ENCODE measurements around the gene FAM3A. TPM values are rescaled to one million over a fixed set of nuclear protein-coding genes. Genes with fewer than 3 reads are reported as not detected.

The FAM3A gene
- total and polyA plus RNA-seq, 2 of the 8 experiments (the other 6 are each of a cell fraction or from before 2014, with no cell fraction given) = 16.2 to 18.6 TPM

DNA sequence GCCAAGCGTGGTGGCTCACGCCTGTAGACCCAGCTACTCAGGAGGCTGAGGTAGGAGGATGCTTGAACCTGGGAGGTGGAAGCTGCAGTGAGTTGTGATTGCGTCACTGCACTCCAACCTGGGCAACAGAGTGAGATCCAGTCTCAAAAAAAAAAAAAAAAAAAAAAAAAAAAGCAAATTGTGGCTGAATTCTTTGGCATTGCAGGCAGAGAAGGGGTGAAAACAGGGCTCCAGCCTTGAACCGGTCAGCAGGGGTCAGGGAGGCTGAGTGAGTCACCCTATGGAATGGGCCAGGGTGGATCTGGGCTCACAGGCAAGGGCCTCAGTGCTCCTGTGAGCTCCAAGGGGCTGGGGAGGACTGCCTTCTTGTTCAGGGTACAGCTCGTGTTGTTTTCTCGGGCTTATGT, 13.2 kb upstream of the FAM3A start:
- Histone ChIP-seq H3K23ac (ENCODE audit: insufficient read length) (no peak overlapping the region), H3K56ac (replicated peaks; ENCODE audit: insufficient read length, low read depth, low read length) (no peak overlapping the region), H2BK5ac (ENCODE audit: low read depth, low read length) (no peak overlapping the region), H4K20me1 (replicated peaks in 1 of 2; ENCODE audit: control insufficient read depth in 1 of 2, insufficient read depth in 2 of 2, low read length in 2 of 2) (peaks cover 2 to 7% of the 10 kb centered on the region in 2 experiments), H2AK5ac (ENCODE audit: low read depth, low read length) (no peak overlapping the region), H2BK15ac (ENCODE audit: low read length) (no peak overlapping the region), H3K18ac (ENCODE audit: extremely low read depth, low read length) (no peak overlapping the region), H3K4ac (replicated peaks; ENCODE audit: insufficient read length, low read depth, low read length) (no peak overlapping the region), H3K27ac (ENCODE audit: low read depth, low read length) (no peak overlapping the region), H3K14ac (ENCODE audit: insufficient read length) (no peak overlapping the region), H4K8ac (ENCODE audit: extremely low read depth, insufficient read depth, low read length) (no peak overlapping the region), H4K91ac (replicated peaks; ENCODE audit: insufficient read length, low read length) (no peak overlapping the region), H3K4me1 (replicated peaks in 1 of 4; ENCODE audit: control insufficient read depth in 3 of 4, insufficient read depth in 4 of 4, low read length in 3 of 4) (0 out of 7 replicates have a peak, but pooled peaks cover 0 to 3% (median 0%) of the 10 kb centered on the region in 4 experiments), H3K36me3 (ENCODE audit: control insufficient read depth in 2 of 4, insufficient read depth in 4 of 4, low read length in 3 of 4) (peaks cover 5 to 20% (median 14%) of the 10 kb centered on the region in 4 experiments; a peak in 7 of 8 replicates), H2BK20ac (ENCODE audit: low read length) (no peak overlapping the region), H3K4me3 (ENCODE audit: extremely low read depth in 1 of 4, insufficient read depth in 2 of 4, low read depth in 3 of 4, low read length in 4 of 4) (no peak overlapping the region), H3K27me3 (replicated peaks in 1 of 4; ENCODE audit: control insufficient read depth in 3 of 4, extremely low read depth in 1 of 4, insufficient read depth in 3 of 4, low read length in 3 of 4) (peaks cover 0 to 6% (median 2%) of the 10 kb centered on the region in 4 experiments; a peak in 4 of 7 replicates), H2AFZ (ENCODE audit: low read length) (no peak overlapping the region), H3K23me2 (ENCODE audit: low read depth, low read length) (peaks cover 2% of the 10 kb centered on the region; the same call in 1 of the 2 replicates), H3K79me2 (ENCODE audit: control insufficient read depth in 1 of 2, insufficient read depth in 2 of 2, low read length in 2 of 2) (no peaks in the 10 kb centered on the region), H3K9me3 (ENCODE audit: insufficient read depth in 2 of 2, low read depth in 1 of 2, low read length in 1 of 2) (no peaks in the 10 kb centered on the region), H3K79me1 (ENCODE audit: low read depth, low read length) (no peaks in the 10 kb centered on the region), H2BK120ac (replicated peaks; ENCODE audit: low read depth, low read length) (no peak overlapping the region), H3K9ac (replicated peaks in 1 of 4; ENCODE audit: extremely low read depth in 1 of 4, low read depth in 3 of 4, low read length in 3 of 4) (no peak overlapping the region), H4K5ac (ENCODE audit: insufficient read length, low read depth, low read length) (no peak overlapping the region), H3K4me2 (ENCODE audit: insufficient read depth in 1 of 2, low read depth in 2 of 2, low read length in 2 of 2) (no peak overlapping the region), H2BK12ac (ENCODE audit: low read depth, low read length) (no peak overlapping the region)
- no peak for DNase-seq (ENCODE audit: low read depth in 1 of 2, low spot score in 2 of 2)
- no peak for FAIRE-seq
- CTCF ChIA-PET (ENCODE audit: partially characterized antibody) = interaction anchor here (1.1 kb wide), 2 partner anchors 13 to 131 kb away, joined by 3 read pairs; partner anchors contain the start of genes FAM3A and RPL10
- 100% methylated on average over 2 of the region's 6 CpGs; no CpG with 5 or more reads in 1 of the 2 experiments for WGBS, 2 experiments (ENCODE audit: extremely low coverage in 1 of 2, insufficient coverage in 1 of 2, insufficient read length in 1 of 2, insufficient replicate concordance in 2 of 2, low coverage in 1 of 2, low lambda C conversion rate in 2 of 2, missing lambda C conversion rate in 1 of 2)
- POLR2A ChIA-PET (ENCODE audit: partially characterized antibody) = interaction anchor here (1.0 to 1.1 kb wide), 4 partner anchors 39 to 129 kb away, joined by 3 read pairs; partner anchors contain the start of gene SLC10A3
- TF ChIP-seq RAD21 (IDR thresholded peaks at IDR 0.05 in 1 of 2, conservative IDR thresholded peaks at IDR 0.05 in 1 of 2; ENCODE audit: low read depth in 2 of 2, low read length in 2 of 2) = no peak
- TF ChIP-seq CHD1 (IDR thresholded peaks at IDR 0.05; ENCODE audit: low read depth, low read length) = no peak
- TF ChIP-seq, protein P1, sequence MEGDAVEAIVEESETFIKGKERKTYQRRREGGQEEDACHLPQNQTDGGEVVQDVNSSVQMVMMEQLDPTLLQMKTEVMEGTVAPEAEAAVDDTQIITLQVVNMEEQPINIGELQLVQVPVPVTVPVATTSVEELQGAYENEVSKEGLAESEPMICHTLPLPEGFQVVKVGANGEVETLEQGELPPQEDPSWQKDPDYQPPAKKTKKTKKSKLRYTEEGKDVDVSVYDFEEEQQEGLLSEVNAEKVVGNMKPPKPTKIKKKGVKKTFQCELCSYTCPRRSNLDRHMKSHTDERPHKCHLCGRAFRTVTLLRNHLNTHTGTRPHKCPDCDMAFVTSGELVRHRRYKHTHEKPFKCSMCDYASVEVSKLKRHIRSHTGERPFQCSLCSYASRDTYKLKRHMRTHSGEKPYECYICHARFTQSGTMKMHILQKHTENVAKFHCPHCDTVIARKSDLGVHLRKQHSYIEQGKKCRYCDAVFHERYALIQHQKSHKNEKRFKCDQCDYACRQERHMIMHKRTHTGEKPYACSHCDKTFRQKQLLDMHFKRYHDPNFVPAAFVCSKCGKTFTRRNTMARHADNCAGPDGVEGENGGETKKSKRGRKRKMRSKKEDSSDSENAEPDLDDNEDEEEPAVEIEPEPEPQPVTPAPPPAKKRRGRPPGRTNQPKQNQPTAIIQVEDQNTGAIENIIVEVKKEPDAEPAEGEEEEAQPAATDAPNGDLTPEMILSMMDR (IDR thresholded peaks at IDR 0.05; ENCODE audit: control extremely low read depth in 1 of 3, insufficient read depth in 1 of 3, low read depth in 1 of 3, low read length in 3 of 3) = no peak
- TF ChIP-seq SAP30 (IDR thresholded peaks at IDR 0.05; ENCODE audit: insufficient read depth, insufficient replicate concordance, low read length) = no peak
- TF ChIP-seq SRF (IDR thresholded peaks at IDR 0.05; ENCODE audit: low read depth, low read length) = no peak
- TF ChIP-seq GABPA (IDR thresholded peaks at IDR 0.05; ENCODE audit: borderline replicate concordance, insufficient read depth, low read length) = no peak
- no peak for TF ChIP-seq RFX5 (IDR thresholded peaks at IDR 0.05; ENCODE audit: borderline replicate concordance, low read depth, low read length)
- no peak for TF ChIP-seq KDM1A (IDR thresholded peaks at IDR 0.05; ENCODE audit: borderline replicate concordance, low read length)
- no peak for TF ChIP-seq NANOG (IDR thresholded peaks at IDR 0.05; ENCODE audit: insufficient read depth, low read depth, low read length, poor library complexity, severe bottlenecking)
- TF ChIP-seq FOSL1 (IDR thresholded peaks at IDR 0.05; ENCODE audit: insufficient read depth, low read depth, low read length) = no peak

Data from H1 (cell line).